Suprapubic skin (tissue), 4 donors: ENCODE results near the gene TTC13. TPM values are rescaled to one million over a fixed set of nuclear protein-coding genes. Genes with fewer than 3 reads are reported as not detected.
"Not testable (repeated sequence)": the region's sequence is repeated elsewhere in the genome, so short reads cannot be mapped to it uniquely, and the experiment has no call there.

ENCODE experiments used
- DNase-seq, 2 donors: peaks; one replicate each; pipeline ENCODE4 v3.0.0-alpha.2; 2019; ENCODE audit warnings: low spot score in 2 of 2
- H3K27ac ChIP-seq: fragments of 200-600 bp; sonication (generic); one replicate; pipeline ENCODE4 v1.5.1; 2019
- H3K27me3 ChIP-seq: fragments of 200-600 bp; sonication (generic); one replicate; pipeline ENCODE4 v1.5.1; 2019
- H3K36me3 ChIP-seq: fragments of 200-600 bp; sonication (generic); one replicate; pipeline ENCODE4 v1.5.1; 2019
- H3K4me1 ChIP-seq: fragments of 200-600 bp; sonication (generic); one replicate; pipeline ENCODE4 v1.5.1; 2019
- H3K4me3 ChIP-seq: fragments of 200-600 bp; sonication (generic); one replicate; pipeline ENCODE4 v1.5.1; 2019; ENCODE audit warnings: mild to moderate bottlenecking
- H3K9me3 ChIP-seq: fragments of 200-600 bp; sonication (generic); one replicate; pipeline ENCODE4 v1.5.1; 2019
- EP300 ChIP-seq: sonication (generic); formaldehyde crosslinking; IDR thresholded peaks from one replicate; pipeline ENCODE4 v1.6.1; 2017; ENCODE audit warnings: antibody characterized with exemption
- POLR2A ChIP-seq, 2 donors: fragments of 450-650 bp; IDR thresholded peaks; one replicate each; pipeline ENCODE4 v1.6.1; 2017; ENCODE audit warnings: antibody characterized with exemption in 2 of 2, mild to moderate bottlenecking in 2 of 2, moderate library complexity in 2 of 2
- POLR2AphosphoS5 ChIP-seq, 3 donors: sonication (generic); formaldehyde crosslinking; IDR thresholded peaks; one replicate each; pipeline ENCODE4 v1.6.1; 2017; ENCODE audit warnings: antibody characterized with exemption in 3 of 3
- WGBS: methylation state at CpG from one replicate; pipeline ENCODE4 v1.1.5; 2018; 5-methylcytosine and 5-hydroxymethylcytosine counted together
- total RNA-seq, 4 donors: library from RNA; depleted of rRNA; stranded (reverse); fragments of >200 nt; gene quantifications; one replicate each; pipeline ENCODE4 v1.1.0, GENCODE V29; 2016
- TF ChIP-seq, protein P1 (sequence below), 2 donors: fragments of 200-600 bp in 1 of 2; fragments of 450-650 bp in 1 of 2; sonication (generic) in 1 of 2; IDR thresholded peaks; one replicate each; pipeline ENCODE4 v1.5.1; 2016 to 2019; ENCODE audit warnings: antibody characterized with exemption in 2 of 2, mild to moderate bottlenecking in 1 of 2, moderate library complexity in 1 of 2

Gene TTC13
- total RNA-seq, 4 donors from 2014 or later: 16.5 to 41.2 (median 19.2) TPM

GRCh38 chr1:230987448-230987847, 8.8 kb upstream of the TTC13 start:
- no peak overlapping the region for H3K27ac ChIP-seq
- DNase-seq: no peak
- no peaks in the 10 kb centered on the region for H3K27me3 ChIP-seq
- H3K36me3 ChIP-seq: peaks cover 31% of the 10 kb centered on the region
- no peak overlapping the region for H3K4me3 ChIP-seq
- 87% methylated on average over 3 of the region's 3 CpGs for WGBS
- TF ChIP-seq, protein P1, sequence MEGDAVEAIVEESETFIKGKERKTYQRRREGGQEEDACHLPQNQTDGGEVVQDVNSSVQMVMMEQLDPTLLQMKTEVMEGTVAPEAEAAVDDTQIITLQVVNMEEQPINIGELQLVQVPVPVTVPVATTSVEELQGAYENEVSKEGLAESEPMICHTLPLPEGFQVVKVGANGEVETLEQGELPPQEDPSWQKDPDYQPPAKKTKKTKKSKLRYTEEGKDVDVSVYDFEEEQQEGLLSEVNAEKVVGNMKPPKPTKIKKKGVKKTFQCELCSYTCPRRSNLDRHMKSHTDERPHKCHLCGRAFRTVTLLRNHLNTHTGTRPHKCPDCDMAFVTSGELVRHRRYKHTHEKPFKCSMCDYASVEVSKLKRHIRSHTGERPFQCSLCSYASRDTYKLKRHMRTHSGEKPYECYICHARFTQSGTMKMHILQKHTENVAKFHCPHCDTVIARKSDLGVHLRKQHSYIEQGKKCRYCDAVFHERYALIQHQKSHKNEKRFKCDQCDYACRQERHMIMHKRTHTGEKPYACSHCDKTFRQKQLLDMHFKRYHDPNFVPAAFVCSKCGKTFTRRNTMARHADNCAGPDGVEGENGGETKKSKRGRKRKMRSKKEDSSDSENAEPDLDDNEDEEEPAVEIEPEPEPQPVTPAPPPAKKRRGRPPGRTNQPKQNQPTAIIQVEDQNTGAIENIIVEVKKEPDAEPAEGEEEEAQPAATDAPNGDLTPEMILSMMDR (IDR thresholded peaks at IDR 0.05): no peak
- TF ChIP-seq EP300 (no peak), POLR2AphosphoS5 (IDR thresholded peaks at IDR 0.05) (no peak), POLR2A (IDR thresholded peaks at IDR 0.05) (no peak)
- H3K9me3 ChIP-seq: no peaks in the 10 kb centered on the region
- no peaks in the 10 kb centered on the region for H3K4me1 ChIP-seq

DNA sequence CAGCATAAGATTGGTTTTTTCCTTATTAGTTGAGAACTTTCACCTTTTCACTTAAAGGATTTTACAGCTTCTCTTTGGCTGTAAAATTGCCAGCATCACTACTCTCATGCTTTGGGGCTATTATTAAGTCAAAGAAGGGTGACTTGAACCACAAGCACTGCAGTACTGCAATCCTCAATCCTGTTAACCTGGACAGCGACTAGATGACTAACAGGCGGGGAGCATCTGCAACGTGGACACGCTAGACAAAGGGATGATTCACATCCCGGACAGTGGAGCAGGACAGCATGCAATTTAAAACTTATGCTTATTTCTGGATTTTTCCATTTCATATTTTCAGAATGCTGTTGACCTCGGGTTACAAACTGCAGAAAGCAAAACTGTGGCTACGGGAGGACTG, 8.3 kb upstream of the TTC13 start:
- H3K9me3 ChIP-seq: no peaks in the 10 kb centered on the region
- TF ChIP-seq POLR2A (IDR thresholded peaks at IDR 0.05) (no peak), EP300 (no peak), POLR2AphosphoS5 (IDR thresholded peaks at IDR 0.05) (no peak)
- TF ChIP-seq, protein P1 (IDR thresholded peaks at IDR 0.05): no peak
- 79% methylated on average over 7 of the region's 7 CpGs for WGBS
- H3K36me3 ChIP-seq: peaks cover 28% of the 10 kb centered on the region
- no peak overlapping the region for H3K27ac ChIP-seq
- no peak overlapping the region for H3K4me3 ChIP-seq
- DNase-seq: no peak
- H3K4me1 ChIP-seq: no peaks in the 10 kb centered on the region
- no peaks in the 10 kb centered on the region for H3K27me3 ChIP-seq

DNA sequence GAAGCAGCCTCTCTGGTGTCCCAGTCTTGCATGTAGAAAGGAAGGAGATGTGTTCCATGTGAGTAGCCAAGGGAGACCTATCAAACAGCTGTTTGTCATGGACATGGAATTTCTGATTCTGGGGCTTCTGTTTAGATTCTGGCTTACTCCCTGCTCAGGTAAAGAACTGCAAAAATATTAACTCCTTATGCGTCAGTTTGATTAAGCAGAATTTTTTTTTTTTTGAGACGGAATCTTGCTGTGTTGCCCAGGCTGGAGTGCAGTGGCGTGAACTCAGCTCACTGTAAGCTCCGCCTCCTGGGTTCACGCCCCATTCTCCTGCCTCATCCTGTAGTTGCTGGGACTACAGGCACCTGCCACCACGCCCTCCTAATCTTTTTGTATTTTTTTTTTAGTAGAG, 7.0 kb upstream of the TTC13 start:
- TF ChIP-seq EP300 (no peak), POLR2AphosphoS5 (IDR thresholded peaks at IDR 0.05) (no peak), POLR2A (IDR thresholded peaks at IDR 0.05) (no peak)
- TF ChIP-seq, protein P1 (IDR thresholded peaks at IDR 0.05): no peak
- peaks cover 16% of the 10 kb centered on the region for H3K36me3 ChIP-seq
- no peak overlapping the region for H3K27ac ChIP-seq
- no peaks in the 10 kb centered on the region for H3K9me3 ChIP-seq
- no peaks in the 10 kb centered on the region for H3K27me3 ChIP-seq
- no peak for DNase-seq
- H3K4me1 ChIP-seq: no peaks in the 10 kb centered on the region
- 94% methylated on average over 6 of the region's 6 CpGs for WGBS
- H3K4me3 ChIP-seq: no peak overlapping the region

DNA sequence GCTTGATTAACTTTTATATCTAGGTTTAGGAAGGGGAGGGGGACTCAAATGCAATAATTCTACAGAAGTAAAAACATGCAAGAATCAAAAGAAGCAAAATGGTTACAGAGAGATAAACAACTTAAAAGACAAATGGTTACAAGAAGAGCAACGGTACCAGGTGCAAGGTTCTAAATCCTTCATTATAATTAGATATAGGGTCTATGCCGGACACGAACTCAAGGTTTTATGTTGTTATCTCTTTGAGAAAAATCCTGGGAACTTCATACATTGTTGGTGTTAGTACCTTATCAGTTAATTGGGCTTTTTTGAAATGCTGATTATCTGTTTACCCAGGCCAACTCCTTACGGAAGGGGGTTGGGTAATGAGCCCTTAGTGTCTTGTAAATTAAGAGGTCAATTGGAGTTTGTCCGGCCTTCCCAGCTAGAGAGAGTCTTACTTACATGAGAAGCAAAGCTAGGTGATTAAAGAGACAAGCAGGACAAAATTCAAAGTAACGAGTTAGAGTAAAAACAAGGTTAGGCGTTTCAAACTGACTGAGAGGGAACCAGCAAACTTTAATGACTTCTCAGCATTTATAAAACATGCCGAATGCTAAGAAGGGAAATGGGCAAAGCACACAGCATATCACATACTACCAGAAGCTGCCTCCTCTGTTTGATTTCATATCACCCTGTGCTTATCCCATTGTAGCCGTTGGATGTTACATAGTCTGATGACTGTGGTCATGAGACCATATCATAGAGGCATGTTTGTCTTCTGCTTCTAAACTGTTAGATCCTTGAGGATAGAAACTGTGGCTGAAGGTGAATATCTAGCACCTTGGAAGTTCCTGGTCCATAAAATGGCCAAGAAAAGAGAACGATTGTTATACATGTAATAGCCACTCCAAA, 6.2 kb upstream of the TTC13 start:
- not testable (repeated sequence) for DNase-seq, H3K36me3 ChIP-seq, H3K27ac ChIP-seq, H3K27me3 ChIP-seq, H3K4me1 ChIP-seq, H3K4me3 ChIP-seq, H3K9me3 ChIP-seq
- 79% methylated on average over 10 of the region's 10 CpGs for WGBS

GRCh38 chr1:230983811-230984210, 5.2 kb upstream of the TTC13 start:
- no peak overlapping the region for H3K4me3 ChIP-seq
- no peak for TF ChIP-seq POLR2AphosphoS5 (IDR thresholded peaks at IDR 0.05)
- TF ChIP-seq EP300: no peak
- TF ChIP-seq, protein P1 (IDR thresholded peaks at IDR 0.05): no peak
- no peak for TF ChIP-seq POLR2A (IDR thresholded peaks at IDR 0.05)
- H3K9me3 ChIP-seq: no peaks in the 10 kb centered on the region
- H3K36me3 ChIP-seq: peaks cover 5% of the 10 kb centered on the region
- no peak for DNase-seq
- WGBS: 91% methylated on average over 5 of the region's 5 CpGs
- no peaks in the 10 kb centered on the region for H3K27me3 ChIP-seq
- no peak overlapping the region for H3K27ac ChIP-seq
- H3K4me1 ChIP-seq: peaks cover 15% of the 10 kb centered on the region
